IPS-18a (cell line): Measurements from ENCODE around the gene RPRD1B.
"Not testable (repeated sequence)": the region's sequence is repeated elsewhere in the genome, so short reads cannot be mapped to it uniquely, and the experiment has no call there.

Experiments used
- H3K27ac ChIP-seq: one replicate; pipeline ENCODE4 v1.5.1; 2013; ENCODE audit warnings: low read length
- H3K27me3 ChIP-seq: one replicate; pipeline ENCODE4 v1.6.1; 2013; ENCODE audit warnings: mild to moderate bottlenecking, low read length; ENCODE audit not compliant: control insufficient read depth, insufficient read depth
- H3K36me3 ChIP-seq: one replicate; pipeline ENCODE4 v1.6.1; 2013; ENCODE audit warnings: low read depth, low read length; ENCODE audit not compliant: control insufficient read depth
- H3K4me1 ChIP-seq: one replicate; pipeline ENCODE4 v1.6.1; 2013; ENCODE audit warnings: low read depth, low read length; ENCODE audit not compliant: control insufficient read depth
- H3K4me3 ChIP-seq: one replicate; pipeline ENCODE4 v1.5.1; 2013; ENCODE audit warnings: low read length
- H3K9ac ChIP-seq: one replicate; pipeline ENCODE4 v1.6.1; 2013; ENCODE audit warnings: mild to moderate bottlenecking, low read length, moderate library complexity
- H3K9me3 ChIP-seq: one replicate; pipeline ENCODE4 v1.6.1; 2013; ENCODE audit warnings: low read depth, low read length; ENCODE audit not compliant: control insufficient read depth

Gene RPRD1B

DNA sequence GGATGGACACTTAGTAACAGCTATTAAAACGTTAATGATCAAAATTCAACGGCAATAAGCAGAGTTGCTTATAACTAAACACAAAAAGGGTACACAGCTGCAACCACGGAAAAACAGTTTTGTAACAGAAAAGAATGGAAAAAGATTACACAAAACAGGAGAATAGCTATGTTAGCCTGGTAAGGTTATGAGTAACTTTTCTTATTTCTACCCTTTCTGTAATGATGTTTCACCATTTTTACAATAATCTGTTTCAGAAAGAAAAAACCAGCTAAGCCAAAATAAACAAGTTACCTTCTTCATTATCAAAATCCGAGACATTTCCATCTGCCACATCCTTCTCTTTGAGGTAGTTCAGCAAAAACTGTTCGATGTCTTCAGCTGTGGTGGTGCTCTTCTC is 27.6 kb upstream of the RPRD1B start:
- Histone ChIP-seq H3K27me3 (no peaks in the 10 kb centered on the region), H3K36me3 (peaks cover 45% of the 10 kb centered on the region), H3K27ac (no peak overlapping the region), H3K4me1 (no peaks in the 10 kb centered on the region), H3K4me3 (no peak overlapping the region), H3K9ac (no peak overlapping the region), H3K9me3 (no peaks in the 10 kb centered on the region)

DNA sequence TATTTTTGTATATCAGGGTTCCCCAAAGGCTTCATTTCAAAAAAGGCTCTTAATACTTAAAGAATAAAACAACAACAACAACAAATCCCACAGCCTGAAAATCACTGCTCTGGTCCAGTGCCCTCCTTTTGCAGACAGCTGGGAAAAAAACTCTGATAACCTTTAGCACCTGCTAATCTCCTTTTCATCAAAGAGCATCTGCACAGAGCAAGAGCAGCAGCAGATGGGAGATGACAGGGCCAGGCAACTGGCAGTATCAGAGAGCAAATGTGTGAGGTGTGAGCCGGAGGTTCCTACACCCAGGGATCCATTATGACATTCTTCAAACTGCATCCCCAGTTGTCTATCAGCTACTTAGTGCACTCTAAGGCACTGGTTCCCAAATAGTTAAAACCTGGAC is 26.0 kb upstream of the RPRD1B start:
- H3K9me3 ChIP-seq, result no peaks in the 10 kb centered on the region
- no peaks in the 10 kb centered on the region for H3K4me1 ChIP-seq
- no peak overlapping the region for H3K27ac ChIP-seq
- no peaks in the 10 kb centered on the region for H3K27me3 ChIP-seq
- peaks cover 43% of the 10 kb centered on the region for H3K36me3 ChIP-seq
- H3K9ac ChIP-seq, result no peak overlapping the region
- H3K4me3 ChIP-seq, result no peak overlapping the region

DNA sequence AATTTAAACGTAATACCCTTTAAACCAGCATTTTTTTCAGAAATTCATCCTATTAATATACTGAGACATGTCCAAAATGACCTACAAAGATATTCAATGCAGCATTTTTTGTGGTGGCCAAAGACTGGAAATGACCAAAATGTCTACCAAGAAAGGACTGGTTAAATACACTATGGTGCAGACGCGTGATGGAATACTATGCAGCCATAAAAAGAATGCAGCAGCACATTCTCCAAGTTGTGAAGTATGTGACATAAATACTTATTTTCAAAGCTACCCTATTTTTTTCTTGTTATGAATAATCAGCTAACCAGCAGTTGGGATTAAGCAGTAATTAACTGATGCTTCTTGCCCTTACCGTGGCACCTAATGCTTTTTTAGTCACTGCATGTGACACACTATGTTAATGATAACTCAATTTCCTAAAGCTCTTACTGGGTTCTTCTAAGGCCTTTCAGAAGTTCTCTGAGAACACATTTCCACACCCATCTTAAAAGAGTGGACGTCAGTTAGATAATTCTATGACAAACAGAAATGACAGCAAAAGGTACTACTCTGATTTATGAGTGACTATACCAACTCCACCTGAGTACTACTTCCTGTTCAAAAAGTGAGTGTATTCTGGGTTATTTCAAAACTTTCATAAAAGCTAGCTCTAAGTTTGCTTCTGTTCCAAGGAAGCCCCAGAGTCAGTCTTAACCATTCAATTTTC is 25.2 kb upstream of the RPRD1B start:
- no peaks in the 10 kb centered on the region for H3K4me1 ChIP-seq
- H3K9ac ChIP-seq, result no peak overlapping the region
- no peak overlapping the region for H3K27ac ChIP-seq
- no peak overlapping the region for H3K4me3 ChIP-seq
- no peaks in the 10 kb centered on the region for H3K27me3 ChIP-seq
- H3K9me3 ChIP-seq, result no peaks in the 10 kb centered on the region
- H3K36me3 ChIP-seq, result peaks cover 47% of the 10 kb centered on the region

DNA sequence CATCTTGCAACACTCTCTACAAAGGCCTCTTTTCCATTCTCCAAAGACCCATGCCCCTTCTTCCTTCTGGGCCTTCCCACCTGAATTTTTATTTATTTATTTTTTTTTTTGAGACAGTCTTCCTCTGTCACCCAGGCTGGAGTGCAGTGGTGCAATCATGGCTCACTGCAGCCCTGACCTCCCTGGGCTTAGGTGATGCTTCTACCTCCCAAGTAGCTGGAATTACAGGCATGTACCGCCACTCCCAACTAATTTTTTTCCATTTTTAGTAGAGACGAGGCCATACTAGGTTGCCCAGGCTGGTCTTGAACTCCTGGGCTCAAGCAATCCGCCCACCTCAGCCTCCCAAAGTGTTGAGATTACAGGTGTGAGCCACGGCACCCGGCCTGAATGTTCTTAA is 24.1 kb upstream of the RPRD1B start:
- not testable (repeated sequence) for H3K27ac ChIP-seq, H3K27me3 ChIP-seq, H3K9me3 ChIP-seq, H3K9ac ChIP-seq, H3K4me1 ChIP-seq, H3K4me3 ChIP-seq
- H3K36me3 ChIP-seq, result peaks cover 46% of the 10 kb centered on the region

DNA sequence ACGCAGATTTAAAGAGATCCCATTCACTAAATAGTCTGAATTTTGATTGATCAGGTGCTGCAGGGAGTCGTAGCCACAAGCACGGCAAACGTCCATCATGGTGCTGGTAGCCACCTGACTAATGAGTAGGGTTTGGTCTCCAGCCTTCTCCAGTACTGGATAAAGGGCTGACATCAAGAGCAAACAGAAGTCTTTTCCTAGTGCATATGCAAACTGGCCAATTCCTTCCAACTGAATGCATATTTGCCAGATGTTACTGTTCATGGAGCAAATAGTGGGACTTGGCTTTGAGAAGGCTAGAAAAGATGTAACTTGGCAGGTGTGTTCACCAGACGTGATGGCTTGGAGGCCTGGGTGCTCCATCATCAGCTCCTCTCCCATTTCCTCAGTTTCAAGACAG is 21.9 kb upstream of the RPRD1B start:
- Histone ChIP-seq H3K4me1 (no peaks in the 10 kb centered on the region), H3K9ac (no peak overlapping the region), H3K9me3 (no peaks in the 10 kb centered on the region), H3K36me3 (peaks cover 38% of the 10 kb centered on the region), H3K4me3 (no peak overlapping the region), H3K27me3 (no peaks in the 10 kb centered on the region), H3K27ac (no peak overlapping the region)

DNA sequence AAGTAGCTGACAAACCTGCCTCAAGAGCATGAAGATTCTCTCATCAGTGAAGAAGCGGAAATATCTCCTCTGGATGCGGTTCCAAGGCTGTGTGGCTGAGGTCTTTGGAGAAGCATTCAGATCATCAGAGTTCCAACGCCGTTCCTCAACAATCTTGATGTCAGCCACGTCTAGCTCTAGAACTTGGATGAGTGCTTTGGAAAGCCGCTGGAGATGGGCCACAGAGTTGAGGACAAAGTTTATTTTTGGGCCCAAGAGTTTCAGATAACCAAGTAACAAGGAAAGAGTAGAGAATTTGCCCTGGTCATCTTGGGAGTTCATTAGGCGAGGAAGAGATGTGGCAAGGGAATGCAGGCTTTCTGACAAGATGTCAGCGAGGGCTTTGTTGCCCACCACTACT is 21.2 kb upstream of the RPRD1B start:
- Histone ChIP-seq H3K27me3 (no peaks in the 10 kb centered on the region), H3K9ac (no peak overlapping the region), H3K9me3 (no peaks in the 10 kb centered on the region), H3K4me1 (no peaks in the 10 kb centered on the region), H3K4me3 (no peak overlapping the region), H3K36me3 (peaks cover 45% of the 10 kb centered on the region), H3K27ac (no peak overlapping the region)

DNA sequence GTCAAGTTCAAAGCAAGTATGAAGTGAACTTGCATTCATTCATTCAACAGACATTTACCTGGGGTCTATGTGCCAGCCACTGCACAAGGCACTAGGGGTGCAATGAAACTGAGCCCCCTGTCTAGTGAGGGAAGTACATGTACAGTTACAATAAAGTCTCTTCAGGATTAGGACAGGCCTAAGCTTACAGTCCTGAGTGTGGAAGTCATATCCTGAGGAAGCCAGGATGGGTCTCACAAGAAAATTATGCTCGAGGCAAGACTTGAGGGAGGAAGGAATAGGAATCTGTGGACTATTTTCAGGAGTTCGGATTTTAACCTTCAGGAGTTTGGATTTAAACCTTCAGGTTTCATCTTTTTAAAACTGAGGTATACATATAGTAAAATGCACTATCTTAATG is 19.7 kb upstream of the RPRD1B start:
- Histone ChIP-seq H3K27me3 (no peaks in the 10 kb centered on the region), H3K9ac (no peak overlapping the region), H3K36me3 (peaks cover 56% of the 10 kb centered on the region), H3K4me3 (no peak overlapping the region), H3K4me1 (no peaks in the 10 kb centered on the region), H3K27ac (no peak overlapping the region), H3K9me3 (peaks cover 12% of the 10 kb centered on the region)

DNA sequence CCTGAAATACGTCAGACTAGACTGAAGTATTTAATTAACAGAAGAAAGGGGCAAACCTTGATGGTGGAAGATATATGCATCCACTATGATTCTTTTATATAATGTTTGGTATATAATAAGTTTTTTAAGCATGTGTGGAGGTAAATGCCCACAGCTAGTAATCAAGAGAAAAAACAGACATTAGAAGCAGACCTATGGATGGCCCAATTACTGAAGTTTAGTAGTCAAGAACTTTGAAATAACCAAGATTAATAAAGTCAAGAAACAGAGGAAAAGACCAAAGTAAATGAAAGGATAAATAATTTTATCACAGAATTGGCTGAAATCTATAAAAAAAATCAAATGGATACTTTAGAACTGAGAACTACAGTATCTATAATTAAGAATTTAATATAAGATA is 15.6 kb upstream of the RPRD1B start:
- no peak overlapping the region for H3K9ac ChIP-seq
- H3K9me3 ChIP-seq, result peaks cover 12% of the 10 kb centered on the region
- peaks cover 35% of the 10 kb centered on the region for H3K36me3 ChIP-seq
- H3K27ac ChIP-seq, result no peak overlapping the region
- H3K27me3 ChIP-seq, result no peaks in the 10 kb centered on the region
- H3K4me3 ChIP-seq, result no peak overlapping the region
- no peaks in the 10 kb centered on the region for H3K4me1 ChIP-seq

DNA sequence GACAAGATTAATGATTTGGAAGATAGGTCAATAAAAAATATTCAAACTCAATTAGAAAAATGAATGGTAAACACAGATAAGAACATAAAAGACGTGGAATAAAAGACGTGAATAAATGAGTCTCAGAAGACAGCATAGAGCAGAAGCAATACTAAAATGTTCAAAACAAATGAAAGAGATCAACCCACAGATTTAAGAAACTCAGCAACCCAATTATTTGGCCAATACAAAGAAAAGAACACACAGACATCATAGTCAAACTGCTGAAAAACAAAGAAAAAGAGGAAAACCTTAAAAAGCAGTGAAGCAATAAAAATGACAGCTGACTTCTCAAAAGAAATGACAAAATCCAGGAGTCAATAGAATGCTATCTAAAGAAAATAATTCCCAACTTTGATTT is 15.2 kb upstream of the RPRD1B start:
- no peaks in the 10 kb centered on the region for H3K4me1 ChIP-seq
- no peak overlapping the region for H3K4me3 ChIP-seq
- no peak overlapping the region for H3K27ac ChIP-seq
- H3K36me3 ChIP-seq, result peaks cover 30% of the 10 kb centered on the region
- H3K27me3 ChIP-seq, result no peaks in the 10 kb centered on the region
- H3K9me3 ChIP-seq, result peaks cover 12% of the 10 kb centered on the region
- no peak overlapping the region for H3K9ac ChIP-seq

DNA sequence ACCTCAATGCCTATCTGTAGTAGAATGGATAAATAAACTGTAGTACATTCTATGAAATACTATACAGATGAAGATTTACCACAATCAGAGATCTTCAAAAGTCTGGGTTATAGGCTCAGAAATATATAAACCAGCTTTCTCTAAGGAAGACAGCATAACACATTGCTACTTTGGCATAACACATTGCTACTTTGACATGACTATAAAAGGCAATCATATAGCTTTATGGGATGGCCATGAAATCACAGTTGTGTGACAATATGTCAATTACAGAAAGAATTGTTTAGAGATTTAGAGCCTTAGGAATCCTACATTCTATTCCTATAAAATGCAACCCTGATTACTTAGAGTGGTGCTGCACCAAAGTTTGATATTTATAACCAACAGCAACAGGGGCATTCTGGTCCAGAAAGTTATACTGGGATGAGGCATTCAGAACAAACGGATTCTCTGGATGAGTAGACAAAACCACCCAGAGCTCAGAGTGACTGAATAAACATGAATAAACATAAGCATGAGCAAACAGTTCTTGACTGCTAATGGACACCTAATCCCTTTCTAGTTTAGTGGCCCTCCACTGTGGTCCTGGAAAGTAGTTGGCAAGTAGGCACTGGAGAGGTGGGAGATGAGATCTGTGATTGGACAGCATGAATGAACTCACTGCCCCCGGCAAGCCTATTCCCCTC is 12.3 kb upstream of the RPRD1B start:
- Histone ChIP-seq H3K27ac (no peak overlapping the region), H3K27me3 (no peaks in the 10 kb centered on the region), H3K9me3 (peaks cover 12% of the 10 kb centered on the region), H3K9ac (no peak overlapping the region), H3K4me3 (no peak overlapping the region), H3K36me3 (peaks cover 19% of the 10 kb centered on the region), H3K4me1 (no peaks in the 10 kb centered on the region)

DNA sequence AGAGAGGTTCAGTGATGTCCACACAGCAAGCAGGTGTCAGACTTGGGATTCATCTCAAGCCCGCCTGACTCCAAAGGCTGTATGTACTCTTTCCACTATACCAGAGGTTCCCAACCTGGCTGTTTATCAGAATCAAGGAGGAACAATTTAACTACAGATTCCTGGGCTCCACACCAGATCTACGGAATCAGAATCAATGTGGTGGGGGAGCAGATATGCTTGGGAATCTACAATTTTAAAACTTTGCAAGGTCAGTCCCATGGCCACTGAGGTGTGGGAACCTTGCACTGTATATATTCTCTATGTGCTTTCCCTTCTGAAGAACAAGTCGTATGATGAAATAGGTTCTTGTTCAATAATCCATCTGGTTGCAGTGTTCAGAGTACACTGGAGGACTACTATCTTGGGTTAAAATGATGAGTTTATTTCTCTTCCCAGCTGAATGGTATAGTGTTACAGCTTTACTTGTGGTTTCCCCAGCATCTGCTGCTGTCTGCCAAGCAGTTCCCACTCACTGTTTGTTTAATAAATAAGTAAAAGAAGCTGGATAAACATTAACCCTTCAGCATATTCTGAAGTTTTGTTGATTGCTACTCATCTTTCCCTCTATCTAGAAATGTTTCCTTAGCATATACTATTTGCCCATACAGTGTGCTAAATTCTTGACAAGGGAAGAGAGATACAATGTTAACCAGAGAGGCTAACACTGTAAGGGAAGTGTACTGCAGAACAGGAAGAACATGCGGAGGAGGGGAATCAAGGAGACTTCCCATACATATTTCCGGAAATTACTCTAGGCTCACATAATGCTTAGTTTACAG is 10.2 kb upstream of the RPRD1B start:
- H3K27ac ChIP-seq, result no peak overlapping the region
- peaks cover 2% of the 10 kb centered on the region for H3K9me3 ChIP-seq
- H3K9ac ChIP-seq, result no peak overlapping the region
- H3K4me3 ChIP-seq, result no peak overlapping the region
- peaks cover 6% of the 10 kb centered on the region for H3K36me3 ChIP-seq
- H3K4me1 ChIP-seq, result peaks cover 7% of the 10 kb centered on the region
- H3K27me3 ChIP-seq, result no peaks in the 10 kb centered on the region
